GM12878 (cell line): Measurements from ENCODE around the gene PPP5C. TPM values are rescaled to one million over a fixed set of nuclear protein-coding genes. Genes with fewer than 3 reads are reported as not detected.

Source experiments
- ATAC-seq: fragments of 200-7000 bp; cut with Tn5 transposase; 3 replicates; pipeline ENCODE4 v1.9.1; 2020; ENCODE audit warnings: mild to moderate bottlenecking, moderate library complexity
- BruUV-seq: library from RNA; stranded (reverse); fragments of 400-500 nt; replicated peaks from 2 replicates; lab custom pipeline; 2021; lab: Mats Ljungman, UMichigan
- CTCF ChIA-PET: fragments of 300-600 bp; sonication (Branson Sonifier 250); formaldehyde crosslinking; extraction: SDS; loops from one replicate; lab custom pipeline; 2021; ENCODE audit warnings: inconsistent platforms; lab: Yijun Ruan, JAX
- POLR2A ChIA-PET: fragments of 350-600 bp; formaldehyde crosslinking; extraction: SDS; loops from one replicate; lab custom pipeline; 2021; ENCODE audit warnings: inconsistent platforms; lab: Charles Lee
- RAD21 ChIA-PET: fragments of 300-600 bp; sonication (Branson Sonifier 250); formaldehyde crosslinking; loops from one replicate; lab custom pipeline; 2023; ENCODE audit warnings: antibody characterized with exemption; ENCODE audit not compliant: unreplicated experiment; lab: Charles Lee
- SMC1A ChIA-PET: fragments of 300-600 bp; sonication (Branson Sonifier 250); formaldehyde crosslinking; loops from one replicate; lab custom pipeline; 2023; ENCODE audit not compliant: unreplicated experiment, uncharacterized antibody; lab: Charles Lee
- DNase-seq: peaks from one replicate; pipeline ENCODE4 v3.0.0-alpha.2; 2011; ENCODE audit warnings: low read depth, low spot score
- FAIRE-seq: peaks from 3 replicates; lab custom pipeline; 2011; peaks lifted over from hg19 to GRCh38; lab: Jason Lieb, UNC
- H2AFZ ChIP-seq: 2 replicates; pipeline ENCODE4 v1.6.0; 2011; ENCODE audit warnings: low read depth, low read length, control low read depth; ENCODE audit not compliant: control insufficient read depth
- H3K27ac ChIP-seq: 2 replicates; pipeline ENCODE4 v1.5.1; 2011; ENCODE audit warnings: control low read depth; ENCODE audit not compliant: control insufficient read depth, insufficient read depth
- H3K27me3 ChIP-seq, 2 experiments: replicated peaks in 1 of 2; 2 replicates each; pipeline versions ENCODE4 v1.6.0 to v1.6.1; 2011; ENCODE audit warnings: low read length in 1 of 2; ENCODE audit not compliant: control insufficient read depth in 2 of 2, insufficient read depth in 2 of 2
- H3K36me3 ChIP-seq, 2 experiments: 2 replicates each; pipeline ENCODE4 v1.5.1; 2011; ENCODE audit warnings: low read length in 1 of 2; ENCODE audit not compliant: control insufficient read depth in 2 of 2, insufficient read depth in 2 of 2
- H3K4me1 ChIP-seq: 2 replicates; pipeline ENCODE4 v1.6.1; 2011; ENCODE audit warnings: mild to moderate bottlenecking, low read length, moderate library complexity, mixed read lengths; ENCODE audit not compliant: control insufficient read depth, insufficient read depth
- H3K4me2 ChIP-seq: 2 replicates; pipeline ENCODE4 v1.6.0; 2011; ENCODE audit warnings: control low read depth; ENCODE audit not compliant: control insufficient read depth, insufficient read depth
- H3K4me3 ChIP-seq: fragments of 200-600 bp; sonication (generic); 2 replicates; pipeline ENCODE4 v1.5.1; 2016
- H3K79me2 ChIP-seq: 2 replicates; pipeline ENCODE4 v1.6.0; 2011; ENCODE audit warnings: low read length; ENCODE audit not compliant: control insufficient read depth, insufficient read depth
- H3K9ac ChIP-seq: 2 replicates; pipeline ENCODE4 v1.8.0; 2011; ENCODE audit warnings: low read length, control low read depth, mixed read lengths; ENCODE audit not compliant: control insufficient read depth, insufficient read depth
- H3K9me3 ChIP-seq: replicated peaks from 3 replicates; pipeline ENCODE4 v1.5.1; 2011; ENCODE audit warnings: mild to moderate bottlenecking, low read length; ENCODE audit not compliant: control insufficient read depth, insufficient read depth
- H4K20me1 ChIP-seq: 2 replicates; pipeline ENCODE4 v1.6.0; 2011; ENCODE audit not compliant: control insufficient read depth, insufficient read depth
- ASH2L ChIP-seq: fragments of 300-600, 200-600 bp; sonication (generic); IDR thresholded peaks from 2 replicates; pipeline ENCODE4 v1.6.1; 2017; ENCODE audit warnings: low read depth, mild to moderate bottlenecking, borderline replicate concordance
- ESRRA ChIP-seq: IDR thresholded peaks from 2 replicates; pipeline ENCODE4 v1.6.1; 2012; ENCODE audit warnings: mild to moderate bottlenecking, low read length, improper control_type of control experiment
- EZH2 ChIP-seq: IDR thresholded peaks from 2 replicates; pipeline ENCODE4 v1.6.1; 2012; ENCODE audit warnings: low read depth, mild to moderate bottlenecking, control low read depth, inconsistent platforms, low read length, borderline replicate concordance; ENCODE audit not compliant: control insufficient read depth
- NFYA ChIP-seq: IDR thresholded peaks from 2 replicates; pipeline ENCODE4 v1.6.1; 2011; ENCODE audit warnings: low read depth, mild to moderate bottlenecking, low read length, improper control_type of control experiment, borderline replicate concordance
- NR2C1 ChIP-seq: fragments of 450-650 bp; IDR thresholded peaks from 2 replicates; pipeline ENCODE4 v1.6.1; 2017; ENCODE audit warnings: antibody characterized with exemption, mild to moderate bottlenecking, moderate library complexity
- SMC3 ChIP-seq: IDR thresholded peaks from 2 replicates; pipeline ENCODE4 v1.6.1; 2011; ENCODE audit warnings: low read length, improper control_type of control experiment, borderline replicate concordance
- ZBTB40 ChIP-seq: fragments of 450-650 bp; IDR thresholded peaks from 2 replicates; pipeline ENCODE4 v1.6.1; 2016; ENCODE audit warnings: mild to moderate bottlenecking, moderate library complexity, borderline replicate concordance
- WGBS: methylation state at CpG from one replicate; pipeline ENCODE4 v1.1.6; 2016; ENCODE audit warnings: low lambda C conversion rate; ENCODE audit not compliant: insufficient replicate concordance, insufficient coverage; ENCODE audit errors: missing lambda C conversion rate; 5-methylcytosine and 5-hydroxymethylcytosine counted together
- in situ Hi-C: fragments of 300-500 bp; cut with MboI; formaldehyde crosslinking; loops from 9 replicates; pipeline ENCODE4 v1.14.3; 2018; ENCODE audit warnings: mixed read lengths
- intact Hi-C: fragments of 100-400 bp; cut with micrococcal nuclease; formaldehyde crosslinking; loops from one replicate; pipeline ENCODE4 v1.14.2; 2022; ENCODE audit not compliant: unreplicated experiment
- polyA plus RNA-seq, 11 experiments: library from polyadenylated mRNA; depleted of rRNA in 4 of 11; unstranded in 6 of 11; stranded (reverse) in 5 of 11; fragments of >200 nt; fragmentation: Nextera tagmentation in 4 of 11; fragmentation: Illumina TruSeq in 1 of 11; extraction: Ambion mirVana in 4 of 11; extraction: Trizol in 1 of 11; gene quantifications; 1 replicate in 1 of 11; 2 replicates in 10 of 11; pipeline versions ENCODE4 v1.2.1 to v1.2.3, GENCODE V29; 2011 to 2016; ENCODE audit warnings: inconsistent platforms in 2 of 11, missing spikeins in 2 of 11, low read depth in 1 of 11
- total RNA-seq, 4 experiments: library from RNA; depleted of rRNA in 3 of 4; stranded (reverse); fragments of >200 nt in 3 of 4; fragmentation: Illumina TruSeq in 1 of 4; extraction: Trizol in 1 of 4; gene quantifications; 2 replicates each; pipeline versions ENCODE4 v1.2.1 to v1.2.3, GENCODE V29; 2013 to 2021

PPP5C gene
- total and polyA plus RNA-seq, 10 of the 15 experiments (the other 5 are each of a cell fraction or from before 2014, with no cell fraction given), result 1.1 to 154 (median 94.5) TPM

- ChIA-PET RAD21 (no interaction called here), CTCF (interaction anchor here (0.6 kb wide), 2 partner anchors 174 to 525 kb away, joined by 3 read pairs; no protein-coding TSS in a partner anchor), POLR2A (no interaction called here)
- no peak overlapping the region for H3K27ac ChIP-seq
- ATAC-seq (no peak), FAIRE-seq (no peak)
- in situ Hi-C loops, result no loop called here
- no peak overlapping the region for H3K4me2 ChIP-seq
- H3K9ac ChIP-seq, result no peak overlapping the region
- no peaks in the 10 kb centered on the region for H4K20me1 ChIP-seq
- no peak overlapping the region for H3K4me3 ChIP-seq
- TF ChIP-seq ASH2L (no peak), ESRRA (no peak), NR2C1 (no peak), NFYA (no peak), SMC3 (no peak), EZH2 (no peak), ZBTB40 (no peak)
- TF ChIP-seq, all 136 proteins: peak for 0
- BruUV-seq, result no TSS peak
- Histone ChIP-seq H3K36me3 (no peaks in the 10 kb centered on the region), H3K79me2 (peaks cover under 1% of the 10 kb centered on the region; the same call in 1 of the 2 replicates), H3K4me1 (peaks cover 3% of the 10 kb centered on the region; the same call in 1 of the 2 replicates), H2AFZ (no peak overlapping the region), H3K9me3 (no peaks in the 10 kb centered on the region), H3K27me3 (no peaks in the 10 kb centered on the region; a peak in 1 of 4 replicates)
- intact Hi-C loops, result no loop called here
- WGBS, result 70% methylated on average over 3 of the region's 3 CpGs
- DNase-seq, result no peak
- SMC1A ChIA-PET, result interaction anchor here (1.1 kb wide), 1 partner anchor 74 kb away, joined by 3 read pairs; no protein-coding TSS in a partner anchor
These were observed 5.0 kb upstream of the PPP5C start for GRCh38 chr19:46341937-46342336.
